UCSD-AML1 (cell line): ENCODE data around the gene XKR8.

Source experiments
- DNase-seq: peaks from one replicate; lab custom pipeline; 2025; ENCODE audit not compliant: unreplicated experiment; lab: John Stamatoyannopoulos, UW

Gene XKR8, protein sequence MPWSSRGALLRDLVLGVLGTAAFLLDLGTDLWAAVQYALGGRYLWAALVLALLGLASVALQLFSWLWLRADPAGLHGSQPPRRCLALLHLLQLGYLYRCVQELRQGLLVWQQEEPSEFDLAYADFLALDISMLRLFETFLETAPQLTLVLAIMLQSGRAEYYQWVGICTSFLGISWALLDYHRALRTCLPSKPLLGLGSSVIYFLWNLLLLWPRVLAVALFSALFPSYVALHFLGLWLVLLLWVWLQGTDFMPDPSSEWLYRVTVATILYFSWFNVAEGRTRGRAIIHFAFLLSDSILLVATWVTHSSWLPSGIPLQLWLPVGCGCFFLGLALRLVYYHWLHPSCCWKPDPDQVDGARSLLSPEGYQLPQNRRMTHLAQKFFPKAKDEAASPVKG

DNA sequence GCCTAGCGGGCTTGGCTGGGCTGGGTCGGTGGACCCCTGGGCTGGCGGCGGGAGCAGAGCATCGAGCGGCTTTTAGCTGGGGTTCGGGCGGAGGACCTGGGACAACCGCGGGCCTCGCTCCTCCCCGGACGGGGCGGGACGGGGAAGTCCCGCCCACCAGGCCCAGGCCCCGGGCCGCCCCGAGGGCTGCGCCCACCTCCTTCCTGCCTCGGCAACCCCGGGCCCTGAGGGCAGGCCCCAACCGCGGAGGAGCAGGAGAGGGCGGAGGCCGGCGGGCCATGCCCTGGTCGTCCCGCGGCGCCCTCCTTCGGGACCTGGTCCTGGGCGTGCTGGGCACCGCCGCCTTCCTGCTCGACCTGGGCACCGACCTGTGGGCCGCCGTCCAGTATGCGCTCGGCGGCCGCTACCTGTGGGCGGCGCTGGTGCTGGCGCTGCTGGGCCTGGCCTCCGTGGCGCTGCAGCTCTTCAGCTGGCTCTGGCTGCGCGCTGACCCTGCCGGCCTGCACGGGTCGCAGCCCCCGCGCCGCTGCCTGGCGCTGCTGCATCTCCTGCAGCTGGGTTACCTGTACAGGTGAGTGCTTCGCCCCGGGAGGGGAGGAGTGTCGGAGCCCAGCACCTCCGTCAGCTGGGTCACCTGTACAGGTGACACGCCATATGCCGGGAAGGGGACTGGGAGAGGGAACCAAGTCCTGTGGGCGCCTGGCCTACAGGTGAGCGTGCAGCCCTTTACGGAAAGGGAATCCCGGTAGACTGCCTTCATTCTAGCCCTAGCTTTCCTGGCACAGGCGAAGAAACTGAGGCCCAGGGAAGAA, at the start of gene XKR8:
XKR8 (plus strand) TSS at position 182 of the 812 bp plus-strand sequence; CDS start at position 279, 97 bp downstream.
- DNase-seq = peak; percentile 87

DNA sequence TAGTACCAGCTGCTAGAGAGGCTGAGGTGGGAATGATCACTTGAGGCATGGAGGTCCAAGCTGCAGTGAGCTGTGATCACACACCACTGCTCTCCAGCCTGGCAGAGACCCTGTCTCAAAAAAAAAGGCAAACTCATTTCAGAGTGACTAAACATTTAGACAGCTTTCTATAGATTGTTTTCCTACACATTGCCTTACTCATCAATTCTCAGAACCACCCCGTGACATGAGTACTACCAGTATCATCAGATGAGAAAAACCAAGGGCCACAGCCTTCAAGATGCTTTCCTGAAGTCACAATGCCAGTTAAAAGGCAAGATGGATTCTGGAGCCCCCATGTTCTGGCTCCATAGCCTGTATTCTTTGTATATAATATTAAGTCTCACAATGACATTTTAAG, 47.3 kb upstream of the XKR8 start:
- no peak for DNase-seq

DNA sequence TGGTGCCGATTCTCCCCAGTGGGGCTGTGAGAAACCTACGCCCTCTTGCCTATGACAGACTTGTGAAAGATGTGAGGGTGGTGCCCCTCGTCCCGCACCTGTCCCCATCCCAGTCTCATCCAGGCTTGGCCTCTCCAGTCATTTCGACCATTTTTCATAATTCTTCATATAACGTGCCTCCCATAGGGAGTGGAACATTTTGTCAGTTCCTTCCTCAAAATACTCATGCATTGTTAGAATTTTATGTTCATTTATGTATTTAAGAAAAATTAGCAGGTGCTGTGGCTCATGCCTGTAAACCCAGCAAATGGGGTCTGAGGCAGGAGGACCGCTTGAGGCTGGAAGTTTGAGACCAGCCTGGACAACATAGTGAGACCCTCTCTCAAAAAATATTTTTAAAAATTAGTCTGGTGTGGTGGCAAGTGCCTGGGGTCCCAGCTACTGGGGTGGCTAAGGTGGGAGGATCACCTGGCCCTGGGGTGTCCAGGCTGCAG, 44.6 kb upstream of the XKR8 start:
- DNase-seq = no peak

DNA sequence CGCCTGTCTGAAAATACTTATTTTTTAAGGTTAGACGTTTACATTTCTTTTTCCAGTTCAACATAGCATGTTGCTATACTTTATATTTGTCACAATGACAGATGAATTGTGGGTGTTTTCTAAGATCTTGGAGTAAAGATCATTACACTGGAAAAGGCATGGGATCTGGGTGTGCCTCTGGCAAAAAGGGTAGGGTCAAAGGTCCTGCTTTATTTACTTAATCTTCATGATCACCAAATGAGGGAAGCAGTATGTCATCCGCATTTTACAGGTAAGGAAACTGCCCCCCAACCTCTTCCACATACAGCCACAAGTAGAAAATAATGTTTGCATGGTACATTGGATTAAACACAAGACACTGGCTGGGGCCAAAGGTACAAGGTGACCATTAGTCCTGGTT, 37.5 kb upstream of the XKR8 start:
- no peak for DNase-seq

DNA sequence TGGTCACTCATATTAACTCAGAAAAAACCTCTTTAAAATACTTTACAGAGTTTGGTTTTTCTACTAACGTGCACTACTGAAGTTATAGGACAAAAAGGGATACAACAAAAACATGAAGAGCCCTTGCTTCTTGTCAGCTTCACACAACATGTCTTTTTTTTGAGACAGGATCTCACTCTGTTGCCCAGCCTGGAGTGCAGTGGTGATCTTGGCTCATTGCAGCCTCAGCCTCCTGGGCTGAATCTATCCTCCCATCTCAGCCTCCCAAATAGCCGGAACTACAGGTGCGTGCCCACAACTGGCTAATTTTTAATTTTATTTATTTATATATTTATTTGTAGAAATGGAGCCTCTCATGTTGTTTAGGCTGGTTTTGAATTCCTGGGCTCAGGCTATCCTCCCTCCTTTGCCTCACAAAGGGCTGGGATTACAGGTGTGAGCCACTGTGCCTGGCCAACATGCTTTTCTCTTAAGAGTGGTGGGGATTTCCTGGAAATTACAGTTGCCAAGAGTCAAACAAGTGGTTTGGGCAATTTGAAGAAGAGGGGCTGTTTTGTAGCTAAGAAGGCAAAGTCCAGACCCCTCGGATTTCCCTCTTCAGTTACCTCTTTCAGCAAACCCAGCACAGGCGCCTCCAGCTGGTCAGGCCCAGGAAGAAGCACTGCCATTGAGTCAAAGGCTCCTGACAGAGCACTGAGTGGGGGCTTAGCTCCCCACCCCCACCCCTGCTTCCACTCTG, 31.4 kb upstream of the XKR8 start:
- DNase-seq = no peak

DNA sequence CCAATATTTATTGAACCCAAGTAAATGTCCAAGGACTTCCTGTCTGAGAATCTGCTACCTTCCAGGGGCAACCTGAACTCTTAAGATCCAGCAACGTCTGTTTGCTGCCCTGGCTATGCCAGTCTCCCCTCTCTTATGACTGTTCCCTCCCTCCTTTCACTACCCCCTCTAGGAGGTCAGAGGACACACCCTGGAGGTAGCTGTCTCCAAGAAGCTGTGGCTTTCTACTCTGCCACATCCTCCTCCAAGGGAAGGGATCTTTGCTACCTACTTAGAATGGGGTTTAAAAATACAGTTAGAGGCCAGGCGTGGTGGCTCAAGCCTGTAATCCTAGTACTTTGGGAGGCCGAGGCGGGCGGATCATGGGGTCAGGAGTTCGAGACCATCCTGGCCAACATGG, 28.6 kb upstream of the XKR8 start:
- no peak for DNase-seq

DNA sequence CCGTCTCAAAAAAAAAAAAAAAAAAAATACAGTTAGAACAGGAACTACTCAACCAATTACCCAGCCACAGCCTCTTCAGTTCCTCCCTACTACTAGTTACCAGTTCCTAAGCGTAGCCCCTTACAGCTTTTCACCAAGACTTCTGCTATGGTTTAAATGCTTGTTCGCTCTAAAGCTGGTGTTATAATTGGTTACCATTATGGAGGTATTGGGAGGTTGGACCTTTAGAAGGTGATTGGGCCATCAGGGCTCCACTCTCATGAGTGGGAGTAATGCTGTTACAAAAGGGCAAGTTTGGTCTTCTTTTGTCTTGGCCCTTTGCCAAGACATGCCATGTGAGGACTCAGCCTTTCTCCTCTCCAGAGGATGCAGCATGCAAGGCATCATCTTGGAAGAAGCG, 28.0 kb upstream of the XKR8 start:
- DNase-seq = no peak

DNA sequence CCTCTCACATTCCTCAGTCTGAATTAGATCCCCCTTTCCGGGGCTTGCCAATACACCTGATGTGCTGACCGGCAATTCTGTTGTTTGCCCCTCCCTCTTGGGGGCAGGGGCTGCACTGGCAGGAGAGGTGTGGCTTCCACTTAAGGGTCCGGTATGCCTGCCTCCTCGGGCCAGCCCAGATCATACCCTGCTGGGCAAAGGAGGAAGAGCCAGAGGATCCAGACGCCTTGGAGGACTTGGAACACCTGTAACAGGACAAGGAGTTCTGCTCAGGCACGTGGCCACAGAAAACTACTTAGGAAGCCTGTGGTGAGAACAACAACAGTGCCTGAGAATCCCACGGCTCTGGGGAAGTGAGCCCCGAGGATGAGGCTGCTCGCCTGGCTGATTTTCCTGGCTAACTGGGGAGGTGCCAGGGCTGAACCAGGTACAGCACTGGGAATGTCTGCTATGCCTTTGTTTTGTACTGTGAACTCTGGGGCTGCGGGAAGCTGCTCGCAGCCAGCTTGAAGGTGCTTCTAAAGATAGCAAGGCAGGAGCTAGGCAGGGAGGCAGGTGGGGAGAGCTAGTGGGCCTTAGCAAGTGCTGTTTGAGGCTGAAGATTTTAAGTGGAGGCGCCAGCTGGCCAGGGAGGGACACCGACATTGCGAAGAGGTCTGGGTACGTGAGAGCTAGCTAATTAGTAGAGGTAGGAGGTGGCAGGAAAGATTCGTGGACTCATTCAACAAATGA, 24.8 kb upstream of the XKR8 start, which contains the start of gene SMPDL3B:
SMPDL3B (plus strand) TSS at position 183 of the 732 bp plus-strand sequence; CDS start at position 367, 184 bp downstream.
- peak; percentile 72 for DNase-seq

DNA sequence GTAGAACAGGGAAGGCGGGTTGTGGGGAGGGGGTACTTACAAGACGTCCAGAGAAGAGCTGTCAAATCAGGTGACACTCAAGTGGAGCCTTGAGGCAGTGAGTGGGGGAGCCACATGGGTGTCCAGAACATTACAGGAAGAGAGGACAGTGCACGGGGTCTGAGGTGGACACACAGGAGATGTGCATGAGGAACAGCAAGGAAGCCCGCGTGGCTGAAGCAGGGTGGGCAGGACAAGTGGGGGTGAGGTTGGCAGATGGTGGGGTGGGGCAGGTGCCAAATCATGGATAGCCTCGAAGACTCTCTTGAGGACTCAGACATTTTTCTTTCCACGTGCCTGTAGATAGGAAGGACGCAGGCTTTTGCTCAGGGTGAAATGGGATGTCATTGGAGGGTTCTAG, 24.1 kb upstream of the XKR8 start:
- DNase-seq = no peak

DNA sequence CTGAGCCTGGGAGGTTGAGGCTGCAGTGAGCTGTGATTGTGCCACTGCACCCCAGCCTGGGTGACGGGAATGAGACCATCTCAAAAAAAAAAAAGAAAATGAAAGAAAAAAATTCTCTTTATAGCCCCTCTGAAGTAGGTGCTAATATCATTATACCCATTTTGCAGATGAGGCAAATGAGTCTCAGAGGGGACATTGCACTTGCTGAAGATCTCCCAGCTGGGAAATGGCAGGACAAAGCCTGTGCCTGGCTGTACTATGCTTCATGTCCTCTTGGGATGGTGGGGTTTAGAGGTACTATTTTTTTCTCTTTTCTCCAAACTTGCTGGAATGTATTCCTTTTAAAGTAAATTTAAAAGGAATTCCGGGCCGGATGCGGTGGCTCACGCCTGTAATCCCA, 23.4 kb upstream of the XKR8 start:
- DNase-seq = no peak

DNA sequence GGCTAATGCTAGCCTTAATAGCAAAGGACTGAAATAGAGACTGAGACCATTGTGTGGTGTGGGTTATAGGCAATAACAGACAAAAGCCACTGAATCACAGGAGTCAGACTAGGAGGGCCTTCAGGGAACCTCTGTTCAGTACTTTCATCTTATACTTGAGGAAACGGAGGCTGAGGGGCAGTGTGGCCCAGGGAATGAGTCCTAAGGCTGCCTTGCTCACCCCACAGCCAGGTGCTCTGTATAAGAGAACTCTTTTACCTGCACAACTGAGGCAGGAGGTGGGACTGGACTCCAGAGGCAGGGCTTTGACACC, 22.3 kb upstream of the XKR8 start:
- DNase-seq = no peak

DNA sequence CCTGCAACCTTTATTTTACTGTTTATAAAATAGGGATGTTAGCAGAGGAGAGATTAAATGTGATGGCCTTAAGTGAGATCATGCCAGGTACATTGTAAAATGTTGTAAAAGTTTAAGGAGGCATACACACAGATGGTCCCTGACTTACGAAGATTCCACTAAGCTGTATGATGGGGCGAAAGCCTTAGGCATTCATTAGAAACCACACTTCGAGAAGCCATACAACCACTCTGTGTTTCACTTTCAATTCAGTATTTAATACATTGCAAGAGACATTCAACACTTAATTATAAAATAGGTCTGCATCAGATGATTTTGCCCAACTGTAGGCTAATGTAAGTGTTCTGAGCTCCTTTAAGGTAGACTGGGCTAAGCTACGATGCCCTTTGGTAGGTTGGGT, 21.3 kb upstream of the XKR8 start:
- DNase-seq = no peak

DNA sequence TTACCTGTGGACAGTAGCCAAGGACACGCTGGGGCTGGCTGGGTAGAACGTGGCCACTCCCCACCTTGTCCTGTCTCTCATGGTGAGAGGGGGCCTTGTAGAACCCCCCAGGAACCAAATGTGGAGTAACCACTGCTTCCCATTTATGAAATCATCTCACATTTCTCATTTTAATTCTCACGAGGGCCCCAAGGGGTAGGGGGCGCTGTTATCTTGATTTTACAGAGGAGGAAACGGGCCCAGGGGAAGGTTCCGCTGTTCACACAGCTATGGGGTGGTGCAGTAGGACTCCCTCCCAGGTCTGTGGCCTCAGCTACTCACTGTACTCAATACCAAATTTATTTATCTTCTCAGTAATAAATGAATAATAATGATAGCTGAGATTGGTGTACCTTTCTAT, 19.5 kb upstream of the XKR8 start:
- peak; percentile 70 for DNase-seq

DNA sequence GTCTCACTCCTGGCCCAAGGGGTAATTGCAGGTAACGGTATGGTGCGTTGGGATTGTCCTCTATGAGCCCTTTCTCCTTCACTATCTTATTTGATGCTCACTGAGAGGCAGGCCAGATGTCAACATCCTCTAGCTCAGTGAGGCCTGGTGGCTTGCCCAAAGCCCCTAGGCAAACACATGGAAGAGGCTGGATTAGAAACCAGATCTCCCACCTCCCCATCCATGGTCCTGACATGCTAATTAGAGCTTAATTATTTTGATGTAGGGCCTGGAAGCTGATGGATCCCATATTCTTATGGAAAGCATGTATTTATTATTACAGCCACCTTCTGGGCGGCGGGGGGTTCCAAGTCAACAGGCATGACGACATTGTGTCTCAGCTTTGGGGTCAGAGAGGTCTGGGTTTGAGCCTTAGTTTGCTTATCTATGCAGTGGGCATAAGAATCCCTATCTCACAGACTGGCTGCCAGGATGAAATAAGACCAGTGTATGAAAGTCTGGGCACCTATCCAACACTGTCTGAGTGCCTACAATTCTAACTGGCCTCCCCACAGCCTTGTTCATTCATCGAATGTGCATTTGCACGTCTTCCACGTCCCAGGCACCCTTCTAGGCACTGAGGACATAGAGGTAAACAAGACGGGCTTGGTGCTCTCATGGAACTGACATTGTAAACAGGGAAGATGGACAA, 18.8 kb upstream of the XKR8 start:
- DNase-seq = no peak

DNA sequence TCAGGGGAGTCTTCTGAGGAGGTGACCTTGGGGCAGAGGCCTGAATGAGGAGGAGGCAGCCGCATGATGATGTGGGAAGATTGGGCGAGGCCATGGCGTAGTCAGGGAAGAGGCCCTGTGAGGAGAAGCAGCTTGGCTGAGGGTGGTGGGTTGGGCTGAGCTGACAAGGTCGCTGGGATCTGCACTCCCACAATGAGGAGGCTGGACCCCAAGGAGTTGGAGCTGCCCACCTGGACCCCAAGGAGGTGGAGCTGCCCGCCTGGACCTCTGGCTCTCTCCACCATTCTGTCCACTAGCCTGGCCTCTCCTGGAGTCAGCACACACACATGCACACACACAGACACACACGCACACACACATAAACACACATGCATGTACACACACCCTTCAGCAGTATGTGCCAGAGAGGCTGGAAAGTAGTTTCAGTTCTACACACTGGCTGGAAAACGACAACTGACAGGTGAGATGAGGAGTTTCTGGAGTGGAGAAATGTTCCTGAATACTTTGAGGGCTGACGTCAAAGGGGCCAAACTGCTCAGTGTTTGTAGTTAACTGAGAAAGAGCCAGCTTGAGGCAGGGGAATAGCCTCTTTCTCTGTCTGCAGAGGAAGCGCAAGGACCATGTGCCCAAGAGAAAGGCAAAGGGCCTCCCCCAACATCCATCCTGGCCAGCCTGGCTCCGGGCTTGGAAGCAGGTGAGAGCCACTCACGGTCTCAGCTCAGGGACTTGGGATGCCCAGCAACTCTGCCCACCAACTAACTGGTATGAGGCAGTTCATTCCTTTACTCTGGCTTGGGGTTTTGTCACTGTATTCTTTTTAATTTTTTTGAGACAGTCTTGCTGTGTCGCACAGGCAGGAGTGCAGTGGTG, 17.9 kb upstream of the XKR8 start:
- no peak for DNase-seq

DNA sequence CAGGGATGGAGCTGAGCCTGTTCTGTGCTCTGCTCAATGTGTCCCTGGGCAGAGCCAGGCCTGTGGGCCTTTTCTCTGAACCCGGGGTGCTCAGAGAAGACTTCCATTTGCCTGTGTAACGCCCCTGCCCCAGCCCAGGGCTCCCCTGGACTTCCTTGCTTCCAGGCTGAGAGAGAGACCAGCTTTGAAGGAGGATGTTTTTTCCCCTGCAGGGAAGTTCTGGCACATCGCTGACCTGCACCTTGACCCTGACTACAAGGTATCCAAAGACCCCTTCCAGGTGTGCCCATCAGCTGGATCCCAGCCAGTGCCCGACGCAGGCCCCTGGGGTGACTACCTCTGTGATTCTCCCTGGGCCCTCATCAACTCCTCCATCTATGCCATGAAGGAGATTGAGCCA, 14.8 kb upstream of the XKR8 start:
- DNase-seq = no peak

DNA sequence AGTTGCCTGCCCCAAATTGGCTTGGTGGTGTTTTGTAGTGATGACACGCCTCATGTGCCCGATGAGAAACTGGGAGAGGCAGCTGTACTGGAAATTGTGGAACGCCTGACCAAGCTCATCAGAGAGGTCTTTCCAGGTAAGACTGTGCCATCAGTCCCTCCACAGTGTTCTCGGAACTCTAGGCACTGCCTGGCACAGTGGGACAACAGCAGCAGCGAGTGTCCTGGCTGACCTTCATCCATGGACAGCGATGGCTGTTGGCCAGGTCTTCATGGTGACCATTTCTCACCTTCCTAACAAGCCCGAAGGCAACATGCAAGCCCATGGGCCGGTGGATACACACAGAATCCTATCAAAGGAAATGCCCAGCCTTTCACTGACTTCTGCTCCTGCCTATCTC, 10.7 kb upstream of the XKR8 start:
- DNase-seq = no peak

DNA sequence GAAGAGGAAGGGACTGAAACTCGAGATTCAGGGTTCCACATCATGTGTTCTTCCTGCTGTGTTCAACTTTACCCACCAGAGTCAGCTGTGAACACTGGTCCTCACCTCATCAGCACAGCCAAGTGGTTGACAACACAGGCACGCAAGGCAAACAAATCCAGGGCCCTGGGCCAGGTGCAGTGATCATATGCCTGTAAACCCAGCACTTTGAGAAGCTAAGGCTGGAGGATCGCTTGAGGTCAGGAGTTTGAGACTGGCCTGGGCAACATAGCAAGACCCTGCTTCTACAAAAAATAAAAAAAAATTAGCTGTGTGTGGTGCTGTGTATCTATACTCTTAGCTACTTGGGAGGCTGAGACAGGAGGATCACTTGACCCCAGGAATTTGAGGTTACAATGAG, 8.4 kb upstream of the XKR8 start:
- no peak for DNase-seq

DNA sequence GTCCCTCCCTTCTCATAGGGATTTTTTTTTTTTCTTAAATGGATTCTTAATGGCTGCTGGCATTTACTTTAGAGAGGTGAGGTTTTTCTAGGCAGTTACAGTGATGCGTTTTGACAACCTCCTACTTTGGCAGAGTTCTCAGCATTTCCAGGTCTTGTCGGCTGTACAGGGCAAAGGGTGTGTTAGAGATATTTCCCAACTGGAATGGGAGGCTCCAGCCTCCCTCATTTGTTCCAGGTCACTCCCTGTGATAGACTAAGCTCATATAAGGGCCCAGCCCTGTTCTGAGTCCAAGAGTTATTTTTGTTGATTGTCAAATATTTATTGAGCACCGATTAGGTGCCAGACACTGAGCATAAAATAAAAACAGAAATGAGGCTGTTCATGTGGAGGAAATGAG, 7.6 kb upstream of the XKR8 start:
- DNase-seq = no peak
